Heart right ventricle (tissue), 16 donors: ENCODE measurements around the gene ABHD12. TPM values are rescaled to one million over a fixed set of nuclear protein-coding genes. Genes with fewer than 3 reads are reported as not detected.

Experiments used
- ATAC-seq, 8 donors: fragments of 200-7000 bp; cut with Tn5 transposase; one replicate each; pipeline ENCODE4 v1.9.1; 2020; ENCODE audit warnings: mild to moderate bottlenecking in 8 of 8, moderate library complexity in 8 of 8, moderate number of reproducible peaks in 1 of 8
- DNase-seq, 2 donors: peaks; one replicate each; pipeline ENCODE4 v3.0.0-alpha.2; 2020
- H3K27ac ChIP-seq, 10 donors: fragments of 200-600 bp; sonication (generic) in 2 of 10; one replicate each; pipeline versions ENCODE4 v1.5.0 to v1.8.0; 2020 to 2022; ENCODE audit warnings: mild to moderate bottlenecking in 3 of 10
- H3K27me3 ChIP-seq, 7 donors: fragments of 200-600 bp; one replicate each; pipeline ENCODE4 v1.8.0; 2021 to 2022; ENCODE audit warnings: mild to moderate bottlenecking in 2 of 7
- H3K36me3 ChIP-seq, 9 donors: fragments of 200-600 bp; sonication (generic) in 1 of 9; one replicate each; pipeline versions ENCODE4 v1.5.0 to v1.8.0; 2020 to 2022; ENCODE audit warnings: mild to moderate bottlenecking in 2 of 9
- H3K4me1 ChIP-seq, 9 donors: fragments of 200-600 bp; sonication (generic) in 1 of 9; one replicate each; pipeline versions ENCODE4 v1.5.0 to v1.8.0; 2020 to 2022; ENCODE audit warnings: mild to moderate bottlenecking in 4 of 9
- H3K4me3 ChIP-seq, 10 donors: fragments of 200-600 bp; sonication (generic) in 2 of 10; one replicate each; pipeline versions ENCODE4 v1.5.0 to v1.8.0; 2020 to 2022; ENCODE audit warnings: mild to moderate bottlenecking in 7 of 10, moderate library complexity in 2 of 10
- H3K9me3 ChIP-seq, 11 donors: fragments of 200-600 bp in 10 of 11; sonication (generic) in 2 of 11; one replicate each; pipeline versions ENCODE4 v1.5.0 to v1.8.0; 2013 to 2022; ENCODE audit warnings: mild to moderate bottlenecking in 2 of 11, control low read depth in 1 of 11, moderate library complexity in 1 of 11
- WGBS, 2 donors: extraction: QIAGEN DNeasy Blood & Tissue Kit; methylation state at CpG; one replicate each; pipeline ENCODE4 v1.1.7; 2013; ENCODE audit warnings: inconsistent platforms in 1 of 2; 5-methylcytosine and 5-hydroxymethylcytosine counted together
- intact Hi-C, 10 donors: fragments of 100-400 bp; cut with DNase I; formaldehyde crosslinking; loops; one replicate each; pipeline versions ENCODE4 v1.11.1 to v1.14.2; 2022
- polyA plus RNA-seq, 2 donors: library from polyadenylated mRNA; stranded (reverse); fragments of 200-250 nt; gene quantifications; one replicate each; pipeline ENCODE4 v1.2.3, GENCODE V29; 2013
- total RNA-seq, 10 donors: library from RNA; stranded (reverse); fragmentation: NEBNext Ultra II Directional in 3 of 10; extraction: Animal tissue kit (Norgen Biotek cat#: 25700) in 3 of 10; gene quantifications; one replicate each; pipeline versions ENCODE4 v1.2.1 to v1.2.4, GENCODE V29; 2021 to 2023
- TF ChIP-seq, protein P1 (sequence below), 9 donors: fragments of 200-600 bp; sonication (generic) in 2 of 9; IDR thresholded peaks; one replicate each; pipeline versions ENCODE4 v1.5.0 to v1.8.0; 2021 to 2022; ENCODE audit warnings: antibody characterized with exemption in 9 of 9, mild to moderate bottlenecking in 5 of 9, moderate library complexity in 1 of 9
- donor health status: Arrhythmogenic right ventricular cardiomyopathy.
- donor health status: ischemic (EF 13 %, LVEDD 7.1; RV severe dilation, severe dysfunction).
- donor health status: healthy with polysubstance abuse.
- donor health status: DM: no; HTN: yes; CAD: no.
- donor health status: DM: no; HTN: no; CAD: no.
- donor health status: ischemic (EF 25% LVEDD 6.9; RV normal size, moderate dysfunction).
- donor health status: ischemic (EF 25% LVEDD 5.7; RV mildly dilated, moderate dysfunction).
- donor health status: healthy.
- donor health status: DM: yes; HTN: yes; CAD: no.
- donor health status: Ischemic cardiomyopathy.
- donor health status: ischemic (EF 35%, LVEDD 5.7; RV mildly dilated, moderate dysfunction).
- donor health status: nonischemic (EF 11% LVEDD 7.7; RV severe dilation, severe dysfunction).
- donor health status: DM: yes; HTN: yes; CAD: no.
- donor health status: PGD.
- donor health status: ischemic (EF 29% LVEDD 5.4; RV normal size, mild dysfunction).
- donor health status: nonischemic (EF 23%, LVEDD 6.1; RV moderate dilation, normal function).

The ABHD12 gene
- total and polyA plus RNA-seq, 12 donors = 21.1 to 41.3 (median 28.1) TPM

DNA sequence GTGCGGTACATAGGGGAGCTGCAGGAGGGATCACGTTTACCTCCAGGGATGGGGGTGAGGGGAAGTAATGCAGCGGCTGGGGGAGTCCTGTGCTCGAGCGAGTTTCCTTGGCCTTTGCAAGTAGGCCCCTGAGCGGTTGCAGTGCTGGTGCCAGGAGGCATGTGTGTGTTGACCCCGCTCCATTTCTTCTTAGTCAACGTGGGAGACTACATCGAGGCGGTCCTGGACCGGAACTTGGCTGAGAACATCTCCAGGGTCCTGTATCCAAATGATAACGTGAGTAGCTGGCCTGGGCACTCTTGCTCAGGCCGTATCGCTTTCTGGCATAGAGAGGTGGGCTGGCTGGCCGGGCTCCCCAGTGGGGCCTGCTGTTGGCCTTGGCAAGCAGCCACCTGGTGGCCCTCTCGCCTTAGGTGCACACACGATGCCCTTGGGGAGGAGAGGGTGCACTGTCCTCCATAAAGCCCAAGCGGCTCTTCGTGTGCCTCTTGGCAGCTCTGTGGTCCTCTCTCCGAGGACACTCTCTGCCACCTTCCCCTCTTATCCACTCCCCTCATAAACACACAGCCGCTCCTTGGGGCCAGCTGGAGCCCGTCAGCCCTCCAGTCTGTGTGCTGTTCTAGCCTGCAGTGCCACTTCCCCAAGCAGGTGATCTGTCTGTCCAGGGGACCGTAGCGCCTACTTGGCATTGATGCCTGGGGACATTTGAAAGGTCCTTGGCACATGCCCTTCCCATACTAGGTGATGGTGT lies 113.4 kb downstream of the ABHD12 start:
- intact Hi-C loops = no loop called here
- H3K4me3 ChIP-seq = no peak overlapping the region
- H3K9me3 ChIP-seq = no peaks in the 10 kb centered on the region
- no peaks in the 10 kb centered on the region for H3K27me3 ChIP-seq
- WGBS, 2 donors = 50 to 72% methylated on average over 24 of the region's 24 CpGs
- ATAC-seq (peak; percentile 18 to 70 (median 46)), DNase-seq (peak; percentile 42 to 70)
- peaks cover 0 to 64% (median 36%) of the 10 kb centered on the region in 9 donors for H3K4me1 ChIP-seq
- H3K36me3 ChIP-seq = peaks cover 1 to 99% (median 68%) of the 10 kb centered on the region in 9 donors
- peak overlapping the region in 9 of 10 donors; percentile 31 to 68 (median 58) for H3K27ac ChIP-seq
- TF ChIP-seq, protein P1, sequence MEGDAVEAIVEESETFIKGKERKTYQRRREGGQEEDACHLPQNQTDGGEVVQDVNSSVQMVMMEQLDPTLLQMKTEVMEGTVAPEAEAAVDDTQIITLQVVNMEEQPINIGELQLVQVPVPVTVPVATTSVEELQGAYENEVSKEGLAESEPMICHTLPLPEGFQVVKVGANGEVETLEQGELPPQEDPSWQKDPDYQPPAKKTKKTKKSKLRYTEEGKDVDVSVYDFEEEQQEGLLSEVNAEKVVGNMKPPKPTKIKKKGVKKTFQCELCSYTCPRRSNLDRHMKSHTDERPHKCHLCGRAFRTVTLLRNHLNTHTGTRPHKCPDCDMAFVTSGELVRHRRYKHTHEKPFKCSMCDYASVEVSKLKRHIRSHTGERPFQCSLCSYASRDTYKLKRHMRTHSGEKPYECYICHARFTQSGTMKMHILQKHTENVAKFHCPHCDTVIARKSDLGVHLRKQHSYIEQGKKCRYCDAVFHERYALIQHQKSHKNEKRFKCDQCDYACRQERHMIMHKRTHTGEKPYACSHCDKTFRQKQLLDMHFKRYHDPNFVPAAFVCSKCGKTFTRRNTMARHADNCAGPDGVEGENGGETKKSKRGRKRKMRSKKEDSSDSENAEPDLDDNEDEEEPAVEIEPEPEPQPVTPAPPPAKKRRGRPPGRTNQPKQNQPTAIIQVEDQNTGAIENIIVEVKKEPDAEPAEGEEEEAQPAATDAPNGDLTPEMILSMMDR (IDR thresholded peaks at IDR 0.05) = no peak

DNA sequence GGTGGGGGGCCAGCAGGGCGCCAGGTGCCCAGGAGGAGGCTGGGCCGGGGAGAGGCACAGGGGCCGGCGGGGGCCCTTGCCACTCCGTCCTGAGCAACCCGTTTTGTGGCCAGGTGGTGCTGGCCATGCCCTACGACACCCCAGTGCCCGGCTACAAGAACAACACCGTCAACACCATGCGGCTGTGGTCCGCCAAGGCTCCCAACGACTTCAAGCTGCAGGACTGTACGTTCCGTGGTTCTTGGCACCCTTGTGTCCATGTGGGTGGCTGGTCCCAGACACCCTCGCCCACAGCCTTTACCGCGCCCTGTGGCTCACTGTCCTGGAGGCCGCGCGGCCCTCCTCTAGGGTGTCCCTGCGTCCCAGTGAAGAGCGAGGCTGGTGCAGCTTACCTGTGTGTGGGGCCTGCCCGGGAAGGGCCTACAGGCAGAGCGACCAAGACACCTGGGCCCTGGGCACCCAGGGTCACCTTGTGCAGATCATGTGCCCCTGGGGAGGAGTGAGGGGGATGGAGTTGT lies 114.0 kb downstream of the ABHD12 start:
- Histone ChIP-seq H3K4me1 (peaks cover 0 to 70% (median 40%) of the 10 kb centered on the region in 9 donors), H3K27me3 (no peaks in the 10 kb centered on the region), H3K4me3 (no peak overlapping the region), H3K9me3 (no peaks in the 10 kb centered on the region), H3K36me3 (peaks cover 0 to 99% (median 69%) of the 10 kb centered on the region in 9 donors), H3K27ac (peak overlapping the region in 8 of 10 donors; percentile 20 to 68 (median 58))
- DNase-seq = peak in 1 of 2 donors; percentile 4
- intact Hi-C loops = no loop called here
- TF ChIP-seq, protein P1 (IDR thresholded peaks at IDR 0.05) = no peak
- 76 to 83% methylated on average over 24 of the region's 24 CpGs for WGBS, 2 donors
- ATAC-seq = peak in 6 of 8 donors; percentile 0 to 17 (median 1)

DNA sequence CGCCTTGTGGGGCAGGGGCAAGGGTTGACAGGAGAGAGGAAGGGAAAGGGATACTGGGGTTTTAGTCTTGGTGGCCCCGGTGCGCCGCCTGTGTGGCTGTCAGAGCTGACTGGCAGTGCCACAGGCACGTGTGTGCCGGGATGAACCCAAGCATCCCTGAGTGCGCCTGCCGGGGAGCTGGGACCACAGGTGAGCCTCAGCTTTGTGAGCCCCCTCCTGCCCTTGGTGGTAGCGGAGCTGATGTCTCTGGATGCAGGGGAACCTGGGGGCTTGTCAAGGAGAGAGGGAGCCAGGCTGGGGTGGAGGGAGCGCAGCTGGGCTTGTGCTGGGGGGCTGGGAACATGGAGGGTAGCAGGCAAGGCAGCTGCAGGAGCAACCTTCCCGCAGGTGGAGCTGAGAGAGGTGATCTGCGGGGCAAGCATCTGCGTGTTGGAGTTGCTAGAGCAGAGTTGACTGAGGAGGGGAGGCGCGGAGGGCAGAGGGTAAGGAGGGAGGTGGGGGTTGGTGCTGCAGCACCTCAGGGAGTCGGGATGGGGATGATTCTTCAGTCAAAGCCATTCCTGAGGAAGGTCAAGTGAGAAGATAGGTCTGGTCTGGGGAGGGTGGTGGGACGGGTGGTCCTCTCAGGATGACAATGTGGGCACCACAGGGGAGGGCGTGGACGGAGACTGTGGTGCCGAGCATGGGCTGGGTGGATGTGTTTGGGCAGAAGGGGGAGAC lies 114.7 kb downstream of the ABHD12 start:
- H3K27me3 ChIP-seq = no peaks in the 10 kb centered on the region
- intact Hi-C loops = loop anchor here in 1 of 10 donors (2.0 kb wide), 1 partner anchor 23 kb away; no protein-coding TSS in a partner anchor
- TF ChIP-seq, protein P1 (IDR thresholded peaks at IDR 0.05) = no peak
- ATAC-seq (no peak), DNase-seq (peak in 1 of 2 donors; percentile 2)
- no peak overlapping the region for H3K4me3 ChIP-seq
- H3K36me3 ChIP-seq = peaks cover 0 to 99% (median 71%) of the 10 kb centered on the region in 9 donors
- WGBS, 2 donors = 88 to 95% methylated on average over 20 of the region's 20 CpGs
- H3K27ac ChIP-seq = peak overlapping the region in 8 of 10 donors; percentile 15 to 68 (median 58)
- H3K4me1 ChIP-seq = peaks cover 0 to 75% (median 43%) of the 10 kb centered on the region in 9 donors
- H3K9me3 ChIP-seq = no peaks in the 10 kb centered on the region
